SK-N-SH treated with all-trans-retinoic acid at 6 μM for 48 hours (cell line): ENCODE measurements around the gene AUTS2.

Experiments used
- ARNTL ChIP-seq: fragments of 450-650 bp; formaldehyde crosslinking; IDR thresholded peaks from 2 replicates; pipeline ENCODE4 v1.5.0; 2020; ENCODE audit warnings: low read depth, mild to moderate bottlenecking, moderate library complexity, borderline replicate concordance
- BACH2 ChIP-seq: fragments of 250-450 bp; sonication (Bioruptor Pico); IDR thresholded peaks from 2 replicates; pipeline ENCODE4 v1.9.0; 2021; ENCODE audit warnings: mild to moderate bottlenecking, borderline replicate concordance
- GLIS3 ChIP-seq: fragments of 250-450 bp; sonication (Bioruptor Pico); IDR thresholded peaks from 2 replicates; pipeline ENCODE4 v1.5.0; 2020; ENCODE audit warnings: mild to moderate bottlenecking, moderate library complexity
- ISL1 ChIP-seq: fragments of 250-450 bp; sonication (Bioruptor Pico); IDR thresholded peaks from 2 replicates; pipeline ENCODE4 v2.1.2; 2022; ENCODE audit warnings: mild to moderate bottlenecking, moderate library complexity
- RARB ChIP-seq: fragments of 250-450 bp; sonication (Bioruptor Pico); IDR thresholded peaks from 2 replicates; pipeline ENCODE4 v1.8.0; 2021; ENCODE audit warnings: mild to moderate bottlenecking, moderate library complexity
- ZFP3 ChIP-seq: fragments of 250-450 bp; sonication (Bioruptor Pico); IDR thresholded peaks from 2 replicates; pipeline ENCODE4 v1.5.0; 2020; ENCODE audit warnings: mild to moderate bottlenecking, moderate library complexity
- ZNF70 ChIP-seq: fragments of 450-650 bp; formaldehyde crosslinking; IDR thresholded peaks from 2 replicates; pipeline ENCODE4 v1.5.0; 2020; ENCODE audit warnings: mild to moderate bottlenecking, moderate library complexity
- TF ChIP-seq, protein P1 (sequence below): fragments of 250-450 bp; sonication (Bioruptor Pico); IDR thresholded peaks from 2 replicates; pipeline ENCODE4 v1.8.0; 2020; ENCODE audit warnings: mild to moderate bottlenecking, moderate library complexity, borderline replicate concordance
- TF ChIP-seq, protein P2 (sequence below): fragments of 250-450 bp; sonication (Bioruptor Pico); IDR thresholded peaks from 2 replicates; pipeline ENCODE4 v1.5.1; 2021; ENCODE audit warnings: mild to moderate bottlenecking, moderate library complexity
- TF ChIP-seq, protein P3 (sequence below): fragments of 250-450 bp; sonication (Bioruptor Pico); IDR thresholded peaks from 2 replicates; pipeline ENCODE4 v1.5.1; 2020; ENCODE audit warnings: low read depth, mild to moderate bottlenecking, moderate library complexity

DNA sequence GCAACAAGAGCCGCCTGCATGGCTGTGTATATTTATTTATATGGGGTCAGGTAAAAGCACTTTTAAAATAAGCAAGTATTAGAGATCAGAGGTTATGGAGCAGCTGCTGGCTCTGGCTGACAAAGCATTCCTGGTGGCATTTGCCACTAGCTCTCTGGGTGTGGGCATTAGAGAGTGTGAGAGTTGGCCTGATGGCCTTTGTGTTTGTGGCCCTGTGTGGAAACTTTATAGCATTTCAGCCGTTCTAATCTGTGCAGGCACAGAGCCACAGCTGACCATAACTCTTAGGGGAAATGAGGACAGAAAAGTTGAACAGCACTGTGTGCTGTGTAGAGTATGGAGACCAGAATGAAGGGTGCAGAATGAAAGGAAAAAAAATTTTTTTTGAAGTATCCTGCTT, 118.9 kb downstream of the AUTS2 start:
- TF ChIP-seq RARB (CRISPR knock-in tag) (no peak), GLIS3 (CRISPR knock-in tag) (no peak), BACH2 (CRISPR knock-in tag) (no peak), ARNTL (CRISPR knock-in tag) (no peak), ISL1 (no peak), ZFP3 (CRISPR knock-in tag) (no peak), ZNF70 (CRISPR knock-in tag) (no peak)
- TF ChIP-seq, protein P1, sequence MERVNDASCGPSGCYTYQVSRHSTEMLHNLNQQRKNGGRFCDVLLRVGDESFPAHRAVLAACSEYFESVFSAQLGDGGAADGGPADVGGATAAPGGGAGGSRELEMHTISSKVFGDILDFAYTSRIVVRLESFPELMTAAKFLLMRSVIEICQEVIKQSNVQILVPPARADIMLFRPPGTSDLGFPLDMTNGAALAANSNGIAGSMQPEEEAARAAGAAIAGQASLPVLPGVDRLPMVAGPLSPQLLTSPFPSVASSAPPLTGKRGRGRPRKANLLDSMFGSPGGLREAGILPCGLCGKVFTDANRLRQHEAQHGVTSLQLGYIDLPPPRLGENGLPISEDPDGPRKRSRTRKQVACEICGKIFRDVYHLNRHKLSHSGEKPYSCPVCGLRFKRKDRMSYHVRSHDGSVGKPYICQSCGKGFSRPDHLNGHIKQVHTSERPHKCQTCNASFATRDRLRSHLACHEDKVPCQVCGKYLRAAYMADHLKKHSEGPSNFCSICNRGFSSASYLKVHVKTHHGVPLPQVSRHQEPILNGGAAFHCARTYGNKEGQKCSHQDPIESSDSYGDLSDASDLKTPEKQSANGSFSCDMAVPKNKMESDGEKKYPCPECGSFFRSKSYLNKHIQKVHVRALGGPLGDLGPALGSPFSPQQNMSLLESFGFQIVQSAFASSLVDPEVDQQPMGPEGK, result no peak
- TF ChIP-seq, protein P2, sequence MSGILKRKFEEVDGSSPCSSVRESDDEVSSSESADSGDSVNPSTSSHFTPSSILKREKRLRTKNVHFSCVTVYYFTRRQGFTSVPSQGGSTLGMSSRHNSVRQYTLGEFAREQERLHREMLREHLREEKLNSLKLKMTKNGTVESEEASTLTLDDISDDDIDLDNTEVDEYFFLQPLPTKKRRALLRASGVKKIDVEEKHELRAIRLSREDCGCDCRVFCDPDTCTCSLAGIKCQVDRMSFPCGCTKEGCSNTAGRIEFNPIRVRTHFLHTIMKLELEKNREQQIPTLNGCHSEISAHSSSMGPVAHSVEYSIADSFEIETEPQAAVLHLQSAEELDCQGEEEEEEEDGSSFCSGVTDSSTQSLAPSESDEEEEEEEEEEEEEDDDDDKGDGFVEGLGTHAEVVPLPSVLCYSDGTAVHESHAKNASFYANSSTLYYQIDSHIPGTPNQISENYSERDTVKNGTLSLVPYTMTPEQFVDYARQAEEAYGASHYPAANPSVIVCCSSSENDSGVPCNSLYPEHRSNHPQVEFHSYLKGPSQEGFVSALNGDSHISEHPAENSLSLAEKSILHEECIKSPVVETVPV (CRISPR knock-in tag), result no peak
- TF ChIP-seq, protein P3, sequence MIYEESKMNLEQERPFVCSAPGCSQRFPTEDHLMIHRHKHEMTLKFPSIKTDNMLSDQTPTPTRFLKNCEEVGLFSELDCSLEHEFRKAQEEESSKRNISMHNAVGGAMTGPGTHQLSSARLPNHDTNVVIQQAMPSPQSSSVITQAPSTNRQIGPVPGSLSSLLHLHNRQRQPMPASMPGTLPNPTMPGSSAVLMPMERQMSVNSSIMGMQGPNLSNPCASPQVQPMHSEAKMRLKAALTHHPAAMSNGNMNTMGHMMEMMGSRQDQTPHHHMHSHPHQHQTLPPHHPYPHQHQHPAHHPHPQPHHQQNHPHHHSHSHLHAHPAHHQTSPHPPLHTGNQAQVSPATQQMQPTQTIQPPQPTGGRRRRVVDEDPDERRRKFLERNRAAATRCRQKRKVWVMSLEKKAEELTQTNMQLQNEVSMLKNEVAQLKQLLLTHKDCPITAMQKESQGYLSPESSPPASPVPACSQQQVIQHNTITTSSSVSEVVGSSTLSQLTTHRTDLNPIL (CRISPR knock-in tag), result no peak
